HL-60 (cell line): ENCODE results near the gene HLCS.

Experiments used
- SPI1 ChIP-seq: IDR thresholded peaks from 2 replicates; pipeline ENCODE4 v1.6.1; 2012; ENCODE audit warnings: low read depth, mild to moderate bottlenecking, borderline replicate concordance
- TF ChIP-seq, protein P1 (sequence below): IDR thresholded peaks from one replicate; pipeline ENCODE4 v1.5.1; 2011; ENCODE audit warnings: low read length, control low read depth, inconsistent platforms; ENCODE audit not compliant: insufficient read depth

DNA sequence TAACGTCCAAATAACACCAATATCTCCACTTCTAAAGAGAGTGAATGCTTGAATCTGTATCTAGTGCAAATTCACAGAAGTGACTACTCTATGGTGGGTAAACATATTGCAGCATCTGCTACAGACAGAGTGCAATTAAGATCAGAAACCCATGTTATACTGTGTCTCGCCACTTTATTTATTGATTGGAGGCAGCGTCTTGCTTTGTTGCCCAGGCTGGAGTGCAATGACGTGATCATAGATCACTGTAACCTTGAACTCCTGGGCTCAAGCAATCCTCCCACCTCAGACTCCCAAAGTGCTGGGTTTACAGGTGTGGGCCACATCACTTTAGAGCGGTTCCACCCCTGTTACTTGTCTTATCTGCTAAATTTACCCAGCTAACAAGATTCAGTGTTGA, 57.0 kb downstream of the HLCS start:
- TF ChIP-seq SPI1 = no peak
- TF ChIP-seq, protein P1, sequence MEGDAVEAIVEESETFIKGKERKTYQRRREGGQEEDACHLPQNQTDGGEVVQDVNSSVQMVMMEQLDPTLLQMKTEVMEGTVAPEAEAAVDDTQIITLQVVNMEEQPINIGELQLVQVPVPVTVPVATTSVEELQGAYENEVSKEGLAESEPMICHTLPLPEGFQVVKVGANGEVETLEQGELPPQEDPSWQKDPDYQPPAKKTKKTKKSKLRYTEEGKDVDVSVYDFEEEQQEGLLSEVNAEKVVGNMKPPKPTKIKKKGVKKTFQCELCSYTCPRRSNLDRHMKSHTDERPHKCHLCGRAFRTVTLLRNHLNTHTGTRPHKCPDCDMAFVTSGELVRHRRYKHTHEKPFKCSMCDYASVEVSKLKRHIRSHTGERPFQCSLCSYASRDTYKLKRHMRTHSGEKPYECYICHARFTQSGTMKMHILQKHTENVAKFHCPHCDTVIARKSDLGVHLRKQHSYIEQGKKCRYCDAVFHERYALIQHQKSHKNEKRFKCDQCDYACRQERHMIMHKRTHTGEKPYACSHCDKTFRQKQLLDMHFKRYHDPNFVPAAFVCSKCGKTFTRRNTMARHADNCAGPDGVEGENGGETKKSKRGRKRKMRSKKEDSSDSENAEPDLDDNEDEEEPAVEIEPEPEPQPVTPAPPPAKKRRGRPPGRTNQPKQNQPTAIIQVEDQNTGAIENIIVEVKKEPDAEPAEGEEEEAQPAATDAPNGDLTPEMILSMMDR = no peak
